Body of pancreas (tissue), 4 donors: ENCODE results near the gene MYO5B.

Source experiments
- CTCF ChIP-seq, 7 experiments: fragments of 450-650 bp in 4 of 7; fragments of 200-600 bp in 3 of 7; sonication (generic) in 3 of 7; IDR thresholded peaks; one replicate each; pipeline ENCODE4 v1.5.1; 2016 to 2019; ENCODE audit warnings: antibody characterized with exemption in 7 of 7
- POLR2A ChIP-seq, 3 donors: fragments of 450-650 bp; IDR thresholded peaks; one replicate each; pipeline ENCODE4 v1.6.1; 2016; ENCODE audit warnings: antibody characterized with exemption in 3 of 3, mild to moderate bottlenecking in 2 of 3

GRCh38 chr18:50143886-50144285 lies 51.1 kb downstream of the MYO5B start:
- TF ChIP-seq CTCF (IDR thresholded peaks at IDR 0.05) (no peak), POLR2A (IDR thresholded peaks at IDR 0.05) (no peak)
